Panc1 (cell line): ENCODE results near the gene ZNF185. TPM values are rescaled to one million over a fixed set of nuclear protein-coding genes. Genes with fewer than 3 reads are reported as not detected.

ENCODE experiments used
- ATAC-seq: fragments of 200-7000 bp; cut with Tn5 transposase; 2 replicates; pipeline ENCODE4 v1.9.1; 2020; ENCODE audit warnings: mild to moderate bottlenecking, moderate library complexity
- BruUV-seq: library from RNA; stranded (reverse); fragments of 400-500 nt; replicated peaks from 2 replicates; lab custom pipeline; 2021; lab: Mats Ljungman, UMichigan
- CTCF ChIA-PET: fragments of 300-600 bp; sonication (Branson Sonifier 250); formaldehyde crosslinking; loops from one replicate; lab custom pipeline; 2022; ENCODE audit warnings: antibody characterized with exemption; lab: Charles Lee
- POLR2A ChIA-PET: fragments of 300-600 bp; sonication (Branson Sonifier 250); formaldehyde crosslinking; loops from one replicate; lab custom pipeline; 2022; ENCODE audit warnings: antibody characterized with exemption; lab: Charles Lee
- DNase-seq: peaks from one replicate; pipeline ENCODE4 v3.0.0-alpha.2; 2010; ENCODE audit warnings: low read depth, low spot score
- H3K27ac ChIP-seq: 2 replicates; pipeline ENCODE4 v1.5.1; 2011; ENCODE audit warnings: mild to moderate bottlenecking, low read length, inconsistent platforms
- H3K27me3 ChIP-seq: fragments of 200-500 bp; sonication (Bioruptor generic); 2 replicates; pipeline ENCODE4 v1.6.0; 2014; ENCODE audit warnings: low read length, inconsistent platforms; ENCODE audit not compliant: control insufficient read depth, insufficient read depth
- H3K36me3 ChIP-seq: fragments of 200-500 bp; sonication (Bioruptor generic); 2 replicates; pipeline ENCODE4 v1.5.1; 2014; ENCODE audit warnings: inconsistent platforms, mild to moderate bottlenecking, low read length, moderate library complexity; ENCODE audit not compliant: control insufficient read depth, insufficient read depth
- H3K4me1 ChIP-seq: 2 replicates; pipeline ENCODE4 v1.5.1; 2011; ENCODE audit warnings: inconsistent platforms, mild to moderate bottlenecking, low read length, moderate library complexity; ENCODE audit not compliant: control insufficient read depth, insufficient read depth
- H3K4me3 ChIP-seq, 2 experiments: 2 replicates each; pipeline ENCODE4 v1.5.1; 2011 to 2012; ENCODE audit warnings: low read depth in 2 of 2, low read length in 2 of 2, mild to moderate bottlenecking in 2 of 2, inconsistent platforms in 1 of 2, moderate library complexity in 1 of 2
- H3K9me3 ChIP-seq: fragments of 200-500 bp; sonication (Bioruptor generic); 2 replicates; pipeline ENCODE4 v1.5.1; 2014; ENCODE audit warnings: low read depth, mild to moderate bottlenecking, inconsistent platforms, low read length, moderate library complexity; ENCODE audit not compliant: control insufficient read depth, insufficient read depth
- POLR2AphosphoS5 ChIP-seq: IDR thresholded peaks from 2 replicates; pipeline ENCODE4 v1.6.1; 2012; ENCODE audit warnings: mild to moderate bottlenecking, low read depth, low read length, moderate library complexity
- REST ChIP-seq, 2 experiments: IDR thresholded peaks; 2 replicates each; pipeline ENCODE4 v1.6.1; 2011 to 2012; ENCODE audit warnings: low read depth in 2 of 2, control low read depth in 1 of 2, low read length in 1 of 2, mild to moderate bottlenecking in 1 of 2, moderate library complexity in 1 of 2; ENCODE audit not compliant: insufficient read depth in 1 of 2
- SIN3A ChIP-seq: IDR thresholded peaks from 2 replicates; pipeline ENCODE4 v1.6.1; 2012; ENCODE audit warnings: low read depth, mild to moderate bottlenecking, low read length, moderate library complexity, borderline replicate concordance; ENCODE audit not compliant: insufficient read depth
- TCF7L2 ChIP-seq: IDR thresholded peaks from 2 replicates; pipeline ENCODE4 v1.6.1; 2011; ENCODE audit warnings: mild to moderate bottlenecking, low read depth, low read length, inconsistent platforms
- in situ Hi-C: cut with HindIII; loops from 2 replicates; pipeline ENCODE4 v1.10.0; 2016; ENCODE audit warnings: low sequenced_read_pairs, low pct_unique_long_range_greater_than_20kb
- intact Hi-C: fragments of 100-400 bp; cut with micrococcal nuclease; formaldehyde crosslinking; loops from one replicate; pipeline ENCODE4 v1.10.0; 2022; ENCODE audit not compliant: unreplicated experiment
- total RNA-seq: library from RNA; stranded (reverse); gene quantifications from one replicate; pipeline ENCODE4 v1.2.1, GENCODE V29; 2021; ENCODE audit not compliant: unreplicated experiment
- TF ChIP-seq, protein P1 (sequence below): fragments of 450-650 bp; IDR thresholded peaks from 2 replicates; pipeline ENCODE4 v1.5.1; 2017; ENCODE audit warnings: mild to moderate bottlenecking

Gene ZNF185
- total RNA-seq, 1 experiment from 2014 or later, result 5.4 TPM

DNA sequence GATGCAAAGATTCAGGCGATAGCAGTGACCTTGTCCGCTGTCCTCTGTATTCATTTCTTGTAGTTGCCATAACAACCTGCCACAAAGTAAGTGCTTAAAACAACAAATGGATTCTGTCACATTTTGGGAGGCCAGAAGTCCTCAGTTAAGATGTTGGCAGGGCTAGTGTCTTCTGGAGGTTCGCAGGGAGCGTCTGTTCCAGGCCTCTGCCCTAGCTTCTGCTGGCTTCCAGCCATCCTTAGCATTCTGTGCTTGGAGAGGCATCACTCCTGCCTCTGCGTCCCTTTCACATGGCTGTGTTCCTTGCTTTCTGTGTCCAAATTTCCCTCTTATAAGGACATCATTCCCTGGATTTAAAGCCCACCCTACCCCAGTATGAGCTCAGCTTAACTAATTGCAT is 31.5 kb upstream of the ZNF185 start:
- Histone ChIP-seq H3K27ac (no peak overlapping the region), H3K9me3 (no peaks in the 10 kb centered on the region), H3K4me1 (no peaks in the 10 kb centered on the region), H3K27me3 (no peaks in the 10 kb centered on the region), H3K4me3 (no peak overlapping the region), H3K36me3 (no peaks in the 10 kb centered on the region; the same call in 1 of the 2 replicates)
- ChIA-PET POLR2A (no interaction called here), CTCF (no interaction called here)
- intact Hi-C loops (no loop called here), in situ Hi-C loops (no loop called here)
- no TSS peak for BruUV-seq
- no peak for TF ChIP-seq REST (IDR thresholded peaks at IDR 0.05; ENCODE audit: insufficient read depth in 1 of 2, low read depth in 2 of 2, low read length in 1 of 2)
- TF ChIP-seq SIN3A, result no peak
- TF ChIP-seq POLR2AphosphoS5, result no peak
- no peak for TF ChIP-seq TCF7L2
- TF ChIP-seq, protein P1, sequence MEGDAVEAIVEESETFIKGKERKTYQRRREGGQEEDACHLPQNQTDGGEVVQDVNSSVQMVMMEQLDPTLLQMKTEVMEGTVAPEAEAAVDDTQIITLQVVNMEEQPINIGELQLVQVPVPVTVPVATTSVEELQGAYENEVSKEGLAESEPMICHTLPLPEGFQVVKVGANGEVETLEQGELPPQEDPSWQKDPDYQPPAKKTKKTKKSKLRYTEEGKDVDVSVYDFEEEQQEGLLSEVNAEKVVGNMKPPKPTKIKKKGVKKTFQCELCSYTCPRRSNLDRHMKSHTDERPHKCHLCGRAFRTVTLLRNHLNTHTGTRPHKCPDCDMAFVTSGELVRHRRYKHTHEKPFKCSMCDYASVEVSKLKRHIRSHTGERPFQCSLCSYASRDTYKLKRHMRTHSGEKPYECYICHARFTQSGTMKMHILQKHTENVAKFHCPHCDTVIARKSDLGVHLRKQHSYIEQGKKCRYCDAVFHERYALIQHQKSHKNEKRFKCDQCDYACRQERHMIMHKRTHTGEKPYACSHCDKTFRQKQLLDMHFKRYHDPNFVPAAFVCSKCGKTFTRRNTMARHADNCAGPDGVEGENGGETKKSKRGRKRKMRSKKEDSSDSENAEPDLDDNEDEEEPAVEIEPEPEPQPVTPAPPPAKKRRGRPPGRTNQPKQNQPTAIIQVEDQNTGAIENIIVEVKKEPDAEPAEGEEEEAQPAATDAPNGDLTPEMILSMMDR, result no peak
- DNase-seq (no peak), ATAC-seq (no peak)

DNA sequence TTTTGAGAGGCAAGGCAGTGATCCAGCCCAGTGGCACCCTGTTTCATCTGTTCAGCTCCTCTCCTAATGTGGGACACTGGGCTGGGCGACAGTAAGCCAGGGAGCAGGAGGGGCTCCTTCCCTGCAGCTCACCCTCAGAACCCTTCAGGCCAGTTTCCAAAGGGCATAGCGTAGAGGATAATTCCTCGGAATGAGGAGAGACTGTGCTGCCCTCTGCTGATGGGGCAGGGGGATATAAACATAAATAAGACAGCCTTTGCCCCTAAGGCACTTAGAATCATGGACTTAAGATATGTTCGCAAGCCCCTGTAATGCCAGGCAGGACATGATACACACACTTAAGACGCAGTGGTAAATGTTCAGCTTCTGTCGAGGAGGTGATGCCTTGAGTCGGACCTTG is 27.9 kb upstream of the ZNF185 start:
- intact Hi-C loops (no loop called here), in situ Hi-C loops (no loop called here)
- ATAC-seq, result no peak
- ChIA-PET POLR2A (no interaction called here), CTCF (no interaction called here)
- no peak for DNase-seq
- Histone ChIP-seq H3K27ac (no peak overlapping the region), H3K9me3 (no peaks in the 10 kb centered on the region), H3K27me3 (no peaks in the 10 kb centered on the region), H3K36me3 (no peaks in the 10 kb centered on the region; the same call in 1 of the 2 replicates), H3K4me3 (no peak overlapping the region), H3K4me1 (no peaks in the 10 kb centered on the region)
- TF ChIP-seq SIN3A, result no peak
- TF ChIP-seq, protein P1, result no peak
- no peak for TF ChIP-seq TCF7L2
- TF ChIP-seq POLR2AphosphoS5, result no peak
- TF ChIP-seq REST (IDR thresholded peaks at IDR 0.05; ENCODE audit: insufficient read depth in 1 of 2, low read depth in 2 of 2, low read length in 1 of 2), result no peak
- BruUV-seq, result no TSS peak
